AG04449 (cell line): ENCODE measurements around the gene MTUS2.

ENCODE experiments used
- CTCF ChIA-PET: fragments of 350-600 bp; formaldehyde crosslinking; extraction: SDS; loops from one replicate; lab custom pipeline; 2021; ENCODE audit warnings: antibody characterized with exemption; lab: Yijun Ruan, JAX
- POLR2A ChIA-PET: fragments of 400-600, 350-600 bp; formaldehyde crosslinking; extraction: SDS; loops from one replicate; lab custom pipeline; 2020; ENCODE audit warnings: antibody characterized with exemption, inconsistent platforms; lab: Yijun Ruan, JAX
- DNase-seq: peaks from one replicate; pipeline ENCODE4 v3.0.0-alpha.2; 2010; ENCODE audit warnings: low read depth, low spot score
- H3K4me3 ChIP-seq: 2 replicates; pipeline ENCODE4 v1.5.1; 2011; ENCODE audit warnings: low read depth, mild to moderate bottlenecking, control low read depth, low read length
- TF ChIP-seq, protein P1 (sequence below): IDR thresholded peaks from one replicate; pipeline ENCODE4 v1.5.1; 2011; ENCODE audit warnings: mild to moderate bottlenecking, moderate library complexity, low read length, control low read depth, inconsistent platforms; ENCODE audit not compliant: insufficient read depth; ENCODE audit errors: missing control alignments

MTUS2 gene

GRCh38 chr13:29473166-29473565, 653.0 kb downstream of the MTUS2 start:
- no peak for DNase-seq
- ChIA-PET CTCF (interaction anchor here (0.6 to 5.6 kb wide), 15 partner anchors 10 to 235 kb away, joined by 3 to 58 read pairs (median 7); no protein-coding TSS in a partner anchor), POLR2A (no interaction called here)
- H3K4me3 ChIP-seq, result no peak overlapping the region
- TF ChIP-seq, protein P1, sequence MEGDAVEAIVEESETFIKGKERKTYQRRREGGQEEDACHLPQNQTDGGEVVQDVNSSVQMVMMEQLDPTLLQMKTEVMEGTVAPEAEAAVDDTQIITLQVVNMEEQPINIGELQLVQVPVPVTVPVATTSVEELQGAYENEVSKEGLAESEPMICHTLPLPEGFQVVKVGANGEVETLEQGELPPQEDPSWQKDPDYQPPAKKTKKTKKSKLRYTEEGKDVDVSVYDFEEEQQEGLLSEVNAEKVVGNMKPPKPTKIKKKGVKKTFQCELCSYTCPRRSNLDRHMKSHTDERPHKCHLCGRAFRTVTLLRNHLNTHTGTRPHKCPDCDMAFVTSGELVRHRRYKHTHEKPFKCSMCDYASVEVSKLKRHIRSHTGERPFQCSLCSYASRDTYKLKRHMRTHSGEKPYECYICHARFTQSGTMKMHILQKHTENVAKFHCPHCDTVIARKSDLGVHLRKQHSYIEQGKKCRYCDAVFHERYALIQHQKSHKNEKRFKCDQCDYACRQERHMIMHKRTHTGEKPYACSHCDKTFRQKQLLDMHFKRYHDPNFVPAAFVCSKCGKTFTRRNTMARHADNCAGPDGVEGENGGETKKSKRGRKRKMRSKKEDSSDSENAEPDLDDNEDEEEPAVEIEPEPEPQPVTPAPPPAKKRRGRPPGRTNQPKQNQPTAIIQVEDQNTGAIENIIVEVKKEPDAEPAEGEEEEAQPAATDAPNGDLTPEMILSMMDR, result no peak

DNA sequence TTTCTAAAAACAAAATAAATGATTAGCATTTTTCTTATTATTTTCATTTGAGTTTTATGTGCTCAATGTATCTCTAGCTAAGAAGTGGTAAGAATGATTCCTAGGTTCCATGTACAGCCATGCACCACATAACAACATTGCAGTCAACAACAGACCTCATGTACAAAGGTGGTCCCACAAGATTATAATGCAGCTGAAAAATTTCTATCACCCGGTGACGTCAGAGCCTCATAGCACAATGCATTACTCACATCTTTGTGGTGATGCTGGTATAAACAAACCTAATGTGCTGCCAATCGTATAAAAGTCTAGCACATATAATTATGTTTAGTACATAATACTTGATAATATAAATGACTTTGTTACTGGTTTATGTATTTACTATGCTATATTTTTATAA, 654.9 kb downstream of the MTUS2 start:
- ChIA-PET CTCF (interaction anchor here (0.9 to 5.6 kb wide), 6 partner anchors 11 to 449 kb away, joined by 3 to 58 read pairs (median 4); no protein-coding TSS in a partner anchor), POLR2A (no interaction called here)
- TF ChIP-seq, protein P1, result no peak
- H3K4me3 ChIP-seq, result no peak overlapping the region
- no peak for DNase-seq

- DNase-seq, result no peak
- ChIA-PET CTCF (interaction anchor here (1.1 to 5.6 kb wide), 4 partner anchors 8 to 232 kb away, joined by 4 to 58 read pairs (median 6); no protein-coding TSS in a partner anchor), POLR2A (no interaction called here)
These were observed 655.9 kb downstream of the MTUS2 start for GRCh38 chr13:29476046-29476445.

GRCh38 chr13:29479716-29480492, 659.8 kb downstream of the MTUS2 start:
- ChIA-PET POLR2A (no interaction called here), CTCF (interaction anchor here (0.8 to 1.9 kb wide), 6 partner anchors 8 to 227 kb away, joined by 3 to 6 read pairs (median 4); no protein-coding TSS in a partner anchor)
- TF ChIP-seq, protein P1, result no peak
- DNase-seq, result no peak
- H3K4me3 ChIP-seq, result no peak overlapping the region

More at GRCh38 chr13:29476046-29476445, 655.9 kb downstream of the MTUS2 start:
- H3K4me3 ChIP-seq, result no peak overlapping the region
- TF ChIP-seq, protein P1, result no peak

GRCh38 chr13:29480893-29481525, 660.9 kb downstream of the MTUS2 start:
- TF ChIP-seq, protein P1, result no peak
- ChIA-PET POLR2A (no interaction called here), CTCF (interaction anchor here (0.7 to 1.9 kb wide), 4 partner anchors 9 to 288 kb away, joined by 3 to 6 read pairs (median 4); no protein-coding TSS in a partner anchor)
- no peak overlapping the region for H3K4me3 ChIP-seq
- DNase-seq, result no peak

GRCh38 chr13:29481603-29482002, 661.5 kb downstream of the MTUS2 start:
- DNase-seq, result no peak
- ChIA-PET POLR2A (no interaction called here), CTCF (interaction anchor here (1.0 to 1.5 kb wide), 2 partner anchors 10 to 12 kb away, joined by 4 to 5 read pairs; no protein-coding TSS in a partner anchor)
- H3K4me3 ChIP-seq, result no peak overlapping the region
- TF ChIP-seq, protein P1, result no peak
